HG03280 (cell line): ENCODE data around the gene SPO11.

ENCODE experiments used
- ATAC-seq: cut with Tn5 transposase; IDR thresholded peaks from one replicate; pipeline ENCODE4 v1.9.1; 2021; ENCODE audit warnings: mild to moderate bottlenecking, moderate library complexity; ENCODE audit not compliant: unreplicated experiment

Gene SPO11

GRCh38 chr20:57309544-57310115, 20.0 kb upstream of the SPO11 start:
- ATAC-seq: no peak

- no peak for ATAC-seq
These were observed 18.6 kb upstream of the SPO11 start for GRCh38 chr20:57310821-57311514.

- ATAC-seq: no peak
These were observed 17.5 kb upstream of the SPO11 start for GRCh38 chr20:57312138-57312537.

GRCh38 chr20:57313230-57313629, 16.4 kb upstream of the SPO11 start:
- ATAC-seq: no peak

- no peak for ATAC-seq
These were observed 15.7 kb upstream of the SPO11 start for GRCh38 chr20:57313951-57314350.

GRCh38 chr20:57315083-57315975, 14.3 kb upstream of the SPO11 start:
- ATAC-seq: no peak

GRCh38 chr20:57315976-57316480, 13.6 kb upstream of the SPO11 start:
- no peak for ATAC-seq

- no peak for ATAC-seq
These were observed 12.8 kb upstream of the SPO11 start for GRCh38 chr20:57316795-57317201.

- ATAC-seq: no peak
These were observed 12.3 kb upstream of the SPO11 start for GRCh38 chr20:57317316-57317788.

- no peak for ATAC-seq
These were observed 11.7 kb upstream of the SPO11 start for GRCh38 chr20:57317789-57318371.

GRCh38 chr20:57319584-57319983, 10.0 kb upstream of the SPO11 start:
- no peak for ATAC-seq

GRCh38 chr20:57320358-57320757, 9.2 kb upstream of the SPO11 start:
- no peak for ATAC-seq

- ATAC-seq: no peak
These were observed 8.5 kb upstream of the SPO11 start for GRCh38 chr20:57321142-57321541.

- ATAC-seq: no peak
These were observed 7.1 kb upstream of the SPO11 start for GRCh38 chr20:57322476-57322875.

- ATAC-seq: no peak
These were observed 6.6 kb upstream of the SPO11 start for GRCh38 chr20:57323034-57323433.

- no peak for ATAC-seq
These were observed 3.8 kb upstream of the SPO11 start for GRCh38 chr20:57325632-57326356.

- ATAC-seq: no peak
These were observed 2.7 kb upstream of the SPO11 start for GRCh38 chr20:57326667-57327455.

- no peak for ATAC-seq
These were observed 1.8 kb upstream of the SPO11 start for GRCh38 chr20:57327820-57328219.

- no peak for ATAC-seq
These were observed 1.4 kb downstream of the SPO11 start for GRCh38 chr20:57330998-57331397.
